GM23248 (cell line): ENCODE measurements around the gene STK32B.

Experiments used
- EZH2 ChIP-seq: fragments of 200-600 bp; sonication (generic); IDR thresholded peaks from 2 replicates; pipeline ENCODE4 v1.6.1; 2018; ENCODE audit warnings: antibody characterized with exemption, mild to moderate bottlenecking; ENCODE audit not compliant: insufficient read depth, poor library complexity, severe bottlenecking
- EZH2phosphoT487 ChIP-seq: fragments of 200-600 bp; sonication (generic); IDR thresholded peaks from 2 replicates; pipeline ENCODE4 v1.6.1; 2018; ENCODE audit warnings: antibody characterized with exemption, moderate library complexity, mild to moderate bottlenecking, low read depth; ENCODE audit not compliant: insufficient read depth

GRCh38 chr4:5374994-5375393 is 323.7 kb downstream of the STK32B start:
- TF ChIP-seq EZH2phosphoT487: no peak
- TF ChIP-seq EZH2: no peak
